Stimulated activated CD4-positive, alpha-beta T cell treated with anti-CD3 and anti-CD28 coated beads, Interleukin-4, amount 100 ng/mL, for 48 hours (primary cell): ENCODE measurements around the gene KDELR1.
"Not testable (repeated sequence)": the region's sequence is repeated elsewhere in the genome, so short reads cannot be mapped to it uniquely, and the experiment has no call there.

Experiments used
- DNase-seq, 2 donors: peaks; one replicate each; pipeline ENCODE4 v3.0.0-alpha.2; 2020; ENCODE audit warnings: low read depth in 2 of 2

The KDELR1 gene

DNA sequence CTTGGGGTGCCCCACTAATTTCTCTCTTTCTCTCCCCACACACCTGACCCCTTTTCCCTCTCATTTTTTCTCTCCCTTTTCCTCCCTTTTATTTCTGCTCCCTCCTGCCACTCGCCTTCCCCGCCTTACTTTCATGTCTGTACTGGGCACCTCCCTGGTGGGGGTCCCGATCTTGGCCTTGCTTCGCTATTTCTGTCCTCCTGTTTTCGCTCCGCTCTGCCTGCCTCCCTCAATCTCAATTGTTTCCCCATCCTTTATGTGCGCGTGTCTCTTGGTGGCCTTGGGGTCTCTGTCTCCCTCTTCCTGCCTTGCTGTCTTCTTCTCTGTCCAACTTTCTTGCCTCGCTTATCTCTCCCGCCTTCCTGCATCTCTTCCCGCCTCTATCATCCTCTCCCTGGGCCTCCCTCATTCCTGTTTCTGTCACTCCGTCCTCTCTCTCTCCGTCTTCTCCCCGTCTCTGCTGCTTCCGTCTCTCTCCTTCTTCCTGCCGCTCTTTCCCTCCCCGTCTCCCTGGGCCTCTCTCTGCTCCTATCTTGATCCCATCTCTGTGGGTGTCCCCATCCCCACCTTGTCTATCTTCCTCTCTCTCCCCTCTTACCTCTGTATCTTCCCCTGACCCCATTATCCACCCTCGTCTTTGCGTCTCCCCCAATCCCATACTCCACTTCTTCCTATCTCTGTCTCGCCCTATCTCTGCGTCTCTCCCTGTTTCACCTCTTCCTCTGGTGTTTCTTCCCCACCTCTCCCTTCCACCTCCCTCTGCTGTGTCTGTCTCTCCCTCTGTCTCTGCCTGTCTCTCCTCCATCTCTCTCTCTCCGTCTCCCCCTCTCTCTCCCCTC, 6.1 kb upstream of the KDELR1 start:
- no peak for DNase-seq

DNA sequence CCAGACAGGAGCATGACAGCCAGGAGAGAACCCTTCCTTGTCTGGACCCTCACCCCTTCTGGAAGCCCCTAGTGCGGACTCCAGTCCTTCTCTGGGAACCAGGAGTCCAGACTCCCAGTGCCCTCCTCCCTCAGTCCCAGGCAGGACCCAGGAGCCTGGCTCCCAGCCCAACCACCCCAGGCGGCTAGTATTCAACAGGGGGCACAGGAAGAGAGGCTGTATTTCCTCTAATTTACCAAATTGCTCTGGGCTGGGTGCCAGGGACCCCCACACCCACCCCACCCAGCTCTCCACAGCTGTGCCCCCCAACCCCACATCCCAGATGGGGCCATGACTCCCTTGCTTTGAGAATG, 5.4 kb upstream of the KDELR1 start:
- no peak for DNase-seq

DNA sequence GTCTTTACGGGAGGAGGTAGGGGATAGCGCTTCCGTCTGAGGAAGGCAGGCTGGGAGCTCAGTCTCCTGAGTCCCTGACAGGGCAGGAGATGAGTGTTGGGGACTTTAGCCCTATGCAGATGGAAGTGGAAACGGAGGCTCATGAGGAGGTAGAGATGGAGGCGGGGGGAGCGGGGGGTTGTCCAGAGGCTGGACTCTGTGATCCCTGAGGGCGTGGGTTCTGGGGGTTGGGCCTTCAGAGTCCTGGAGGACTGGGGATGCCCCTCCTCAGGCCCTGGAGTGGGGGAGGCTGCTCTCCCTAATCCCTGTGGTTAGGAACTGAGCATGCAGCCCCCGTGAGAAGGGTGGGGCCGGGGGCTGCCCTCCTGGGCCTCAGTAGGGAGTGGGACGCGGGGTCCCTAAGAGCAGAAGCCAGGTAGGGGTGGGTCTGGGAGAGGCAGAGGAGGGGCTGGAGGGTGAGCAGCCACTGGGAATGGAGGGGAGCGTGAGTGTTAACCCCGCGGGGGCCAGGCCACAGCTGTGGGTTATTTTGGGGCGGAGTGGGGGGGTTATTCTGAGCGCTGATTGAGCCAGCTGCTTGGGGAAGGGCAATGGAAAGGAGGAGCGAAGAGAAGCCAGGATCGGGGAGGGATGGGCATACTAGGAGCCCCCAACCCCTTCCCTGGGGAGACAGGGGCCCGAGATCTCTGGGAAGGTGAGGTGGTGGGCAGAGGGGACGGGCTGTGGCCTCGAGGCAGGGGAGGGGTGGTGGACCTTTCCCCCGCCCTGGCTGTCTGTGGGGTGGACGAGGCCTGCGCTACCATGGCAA, 4.9 kb upstream of the KDELR1 start:
- DNase-seq, result no peak

DNA sequence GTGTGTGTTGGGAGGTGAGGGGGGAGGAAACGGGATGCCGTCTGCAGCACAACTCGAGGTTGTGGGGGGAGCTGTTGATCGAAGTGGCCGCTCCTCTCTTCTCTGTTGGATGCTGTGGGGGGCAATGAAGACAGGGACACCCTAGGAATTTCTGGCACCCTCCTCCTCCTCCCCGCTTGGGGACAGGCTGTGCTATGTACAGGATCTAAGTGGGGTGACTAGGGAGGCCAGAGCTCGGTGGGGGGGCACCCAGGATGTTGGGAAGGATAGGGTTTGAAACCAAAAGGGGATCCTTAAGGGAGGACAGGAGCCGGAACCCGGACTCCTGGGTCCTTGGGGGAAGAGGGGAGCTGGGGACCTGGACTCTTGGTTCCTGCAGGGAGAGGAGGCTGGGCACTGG, 4.1 kb upstream of the KDELR1 start:
- no peak for DNase-seq

DNA sequence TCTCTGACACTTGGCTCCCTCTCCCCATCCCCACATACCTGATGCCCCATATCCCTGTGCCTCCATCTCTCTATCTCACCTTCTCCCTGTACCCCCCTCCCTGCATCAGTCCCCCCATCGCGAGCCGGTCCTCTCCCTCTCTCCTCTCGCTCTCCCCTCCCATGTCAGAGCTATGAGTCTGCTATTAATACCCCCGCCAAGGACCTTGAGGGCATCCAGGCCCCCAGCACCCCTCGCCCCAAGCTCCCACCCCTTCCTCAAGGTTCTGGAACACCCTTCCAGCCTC, 3.8 kb upstream of the KDELR1 start:
- no peak for DNase-seq

DNA sequence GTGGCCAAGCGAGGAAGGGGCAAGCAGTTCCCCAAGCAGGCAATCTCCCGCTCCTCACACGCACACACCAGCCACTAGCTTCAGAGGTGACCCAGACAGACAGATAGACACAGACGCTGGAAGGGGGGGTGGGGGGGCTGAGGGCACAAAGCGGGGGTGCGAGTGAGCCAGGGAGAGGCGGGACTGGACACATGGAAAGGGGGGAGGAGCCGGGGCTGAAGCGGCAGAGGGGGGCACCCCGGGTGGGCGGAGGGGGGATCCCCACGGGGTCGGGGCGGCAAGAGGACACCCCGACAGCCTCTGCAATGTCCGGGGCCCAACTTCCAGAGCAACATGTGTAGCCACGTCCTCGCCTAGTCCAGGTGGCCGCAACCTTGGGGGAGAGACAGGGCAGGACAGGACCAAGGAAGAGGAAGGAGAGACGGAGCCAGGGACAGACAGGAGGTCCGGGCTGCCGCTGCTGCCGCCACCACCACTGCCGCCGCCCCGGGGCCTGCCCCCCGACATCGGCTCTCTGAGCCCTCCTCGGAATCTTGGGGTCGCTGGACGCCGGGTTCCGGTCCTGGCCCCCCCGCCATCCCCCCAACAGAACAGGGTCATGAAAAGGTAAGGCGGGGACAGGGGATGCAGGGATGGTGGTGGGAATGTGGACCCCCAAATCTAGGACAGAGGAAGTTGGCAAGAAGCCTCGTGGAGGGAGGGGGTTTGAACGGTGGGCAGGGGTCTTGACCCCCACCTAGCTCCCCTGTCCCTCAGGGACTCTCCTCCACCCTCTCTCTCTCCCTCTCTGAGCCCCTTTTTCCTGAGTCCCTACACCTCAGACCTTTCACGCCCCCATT, 3.2 kb upstream of the KDELR1 start:
- no peak for DNase-seq

DNA sequence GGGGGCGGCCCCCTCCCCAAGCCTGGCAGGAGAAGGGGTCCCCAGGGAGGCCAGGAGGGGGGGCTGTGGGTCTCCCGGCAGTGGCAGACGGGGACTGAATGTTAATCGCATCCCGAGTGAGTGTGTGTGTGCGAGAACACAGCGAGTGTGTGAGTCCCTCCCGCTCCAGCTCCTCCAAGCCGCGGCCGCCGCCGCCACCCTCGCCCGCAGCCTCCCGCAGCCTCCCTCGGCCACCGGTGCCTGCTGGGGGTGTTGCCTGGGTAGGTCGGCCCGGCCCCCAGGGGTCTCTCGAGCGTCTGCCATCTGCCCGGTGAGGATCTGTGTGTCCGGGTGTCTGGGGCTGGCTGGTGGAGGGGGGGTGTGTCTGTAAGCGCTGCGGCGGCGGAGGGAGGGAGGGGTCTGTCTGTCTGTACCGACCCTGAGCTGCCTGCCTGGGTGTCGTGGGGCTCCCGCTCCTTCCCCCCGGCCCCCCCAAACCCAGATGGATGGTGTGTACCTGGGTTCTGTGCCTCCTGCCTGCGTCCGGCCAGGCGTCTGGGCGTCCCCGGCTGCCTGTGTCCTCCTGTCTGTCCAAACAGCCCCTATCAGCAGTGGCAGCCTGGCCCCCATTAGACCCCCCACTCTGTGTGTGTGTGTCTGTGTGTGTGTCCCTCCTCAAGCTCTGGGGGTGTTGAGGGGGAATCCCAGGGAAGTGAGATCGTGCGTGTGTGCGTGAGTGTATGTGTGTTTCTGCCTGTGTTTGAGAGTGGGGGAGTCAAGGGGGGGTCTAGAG, 2.4 kb upstream of the KDELR1 start, which contains the start of gene GRIN2D:
GRIN2D (plus strand) TSS at position 110 of the 772 bp plus-strand sequence. CDS start 4,725 bp downstream, outside the sequence.
- no peak for DNase-seq

DNA sequence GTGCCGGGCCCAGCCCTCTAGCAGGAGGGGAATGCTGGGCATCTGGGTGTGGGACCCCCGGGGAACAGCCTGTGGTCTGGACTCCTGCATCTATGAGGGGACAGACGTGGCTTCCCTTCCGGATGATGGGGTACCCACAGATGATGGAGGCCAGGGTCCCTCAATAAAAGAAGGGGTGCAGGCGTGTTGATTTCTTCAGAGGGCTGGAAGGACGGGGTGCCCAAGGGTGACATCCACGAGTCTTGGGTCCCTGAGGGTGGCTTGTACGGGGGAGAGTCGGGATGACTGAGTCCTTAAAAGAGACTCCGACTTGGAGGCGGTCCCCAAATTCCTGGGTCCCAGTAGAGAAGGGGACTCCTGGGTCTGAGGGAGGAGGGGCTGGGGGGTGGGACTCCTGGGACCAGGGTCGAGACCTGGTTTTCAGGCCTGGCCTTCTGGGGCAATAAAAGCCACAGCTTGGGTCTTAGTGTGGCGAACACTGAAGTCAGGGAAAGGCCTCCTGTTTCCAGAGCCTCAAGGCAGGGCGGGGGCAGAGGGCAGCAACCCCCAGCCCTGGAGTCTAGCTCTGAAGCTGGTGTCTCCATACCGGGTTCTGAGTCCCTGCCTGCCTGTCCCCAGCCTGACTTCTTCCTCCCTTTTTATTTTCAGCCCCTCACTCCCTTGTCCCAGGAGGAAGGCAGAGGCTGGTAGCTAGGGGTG, 1.7 kb upstream of the KDELR1 start:
- no peak for DNase-seq

DNA sequence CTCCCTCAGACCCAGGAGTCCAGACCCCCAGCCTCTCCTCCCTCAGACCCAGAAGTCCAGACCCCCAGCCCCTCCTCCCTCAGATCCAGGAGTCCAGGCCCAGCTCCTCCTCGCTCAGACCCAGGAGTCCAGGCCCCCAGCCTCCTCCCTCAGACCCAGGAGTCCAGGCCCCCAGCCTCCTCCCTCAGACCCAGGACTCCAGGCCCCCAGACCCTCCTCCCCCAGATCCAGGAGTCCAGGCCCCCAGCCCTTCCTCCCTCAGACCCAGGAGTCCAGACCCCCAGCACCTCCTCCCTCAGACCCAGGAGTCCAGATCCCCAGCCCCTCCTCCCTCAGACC, 624 bp upstream of the KDELR1 start:
- not testable (repeated sequence) for DNase-seq

DNA sequence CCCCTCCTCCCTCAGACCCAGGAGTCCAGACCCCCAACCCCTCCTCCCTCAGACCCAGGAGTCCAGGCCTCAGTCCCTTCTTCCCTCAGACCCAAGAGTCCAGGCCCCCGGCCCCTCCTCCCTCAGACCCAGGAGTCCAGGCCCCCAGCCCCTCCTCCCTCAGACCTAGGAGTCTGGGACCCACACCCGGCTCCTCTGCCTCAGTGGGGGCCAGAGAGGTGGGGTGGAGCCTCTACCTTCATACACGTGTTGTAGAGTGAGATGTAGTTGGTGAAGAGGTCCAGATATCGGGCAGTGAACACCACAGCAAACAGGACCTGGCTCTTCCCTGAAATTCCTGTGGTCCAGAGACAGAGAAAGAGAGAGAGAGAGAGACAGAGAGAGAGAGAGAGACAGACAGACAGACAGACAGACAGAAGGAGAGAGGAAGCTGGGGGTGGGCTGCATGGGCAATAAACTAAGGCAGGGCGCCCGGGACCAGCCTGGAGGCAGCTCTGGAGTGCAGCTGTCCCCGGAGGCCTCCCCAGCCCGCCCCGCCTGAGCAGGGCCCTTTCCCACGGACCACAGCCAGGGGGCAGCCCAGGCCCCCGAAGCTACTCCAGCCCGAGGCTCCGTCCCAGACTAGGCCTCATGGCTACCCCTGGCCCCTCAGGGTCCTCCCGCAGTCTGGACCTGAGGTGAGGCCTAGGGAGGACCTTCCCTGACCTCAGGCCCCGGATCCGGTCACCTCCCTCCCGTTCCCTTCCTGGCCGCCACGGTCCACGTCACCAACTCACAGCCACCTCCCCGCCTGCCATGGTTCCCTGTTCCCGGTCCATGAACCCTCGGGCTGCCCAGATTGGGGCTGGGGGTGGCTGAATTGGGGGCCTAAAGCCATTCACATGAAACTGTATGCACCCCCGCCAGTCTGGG, 907 bp downstream of the KDELR1 start:
- peak; percentile 46 to 51 for DNase-seq

DNA sequence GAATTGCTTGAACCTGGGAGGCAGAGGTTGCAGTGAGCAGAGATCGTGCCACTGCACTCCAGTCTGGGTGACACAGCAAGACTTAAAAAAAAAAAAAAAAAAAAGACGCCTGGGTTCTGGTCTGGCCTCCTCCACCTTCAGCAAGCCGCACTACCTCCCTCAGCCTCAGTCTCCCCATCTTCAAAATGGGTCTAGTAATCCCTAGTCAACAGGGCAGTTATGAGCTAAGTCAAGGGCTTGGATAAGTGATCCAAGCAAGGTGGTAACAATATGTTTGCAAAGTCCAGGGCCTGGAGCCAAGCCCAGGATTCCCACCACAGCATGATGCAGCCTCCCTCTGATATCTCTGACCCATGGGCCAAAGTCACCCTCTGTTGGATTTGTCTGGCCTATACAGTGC, 4.4 kb downstream of the KDELR1 start:
- no peak for DNase-seq

DNA sequence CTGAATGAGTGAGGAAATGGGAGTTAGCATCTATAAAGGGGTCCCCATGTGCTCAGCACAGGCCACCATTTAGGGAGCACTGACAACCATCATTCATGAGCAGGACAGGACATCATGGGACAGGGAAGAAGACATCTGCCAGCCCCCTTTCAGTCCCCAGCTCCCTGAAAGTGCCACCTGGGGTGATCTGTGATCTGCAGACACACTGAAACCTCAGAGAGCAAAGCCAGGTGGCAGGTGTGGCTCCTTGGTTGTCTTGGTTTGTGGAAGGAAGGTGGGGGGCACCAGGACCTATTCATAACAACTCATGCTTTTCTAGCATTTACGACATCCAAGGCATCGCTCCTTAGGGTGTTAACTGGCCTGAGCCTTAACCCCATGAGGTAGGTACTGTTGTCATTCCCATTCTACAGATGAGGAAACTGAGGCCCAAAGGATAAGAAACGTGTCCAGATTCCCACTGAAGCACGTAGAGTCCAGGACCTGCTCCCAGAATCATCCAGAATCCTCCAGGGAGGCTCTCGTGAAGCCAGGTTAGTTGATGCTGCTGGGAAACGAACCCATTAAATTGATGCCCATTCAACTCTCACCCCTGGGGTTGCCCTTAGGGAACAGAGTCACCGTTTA, 5.8 kb downstream of the KDELR1 start:
- no peak for DNase-seq

DNA sequence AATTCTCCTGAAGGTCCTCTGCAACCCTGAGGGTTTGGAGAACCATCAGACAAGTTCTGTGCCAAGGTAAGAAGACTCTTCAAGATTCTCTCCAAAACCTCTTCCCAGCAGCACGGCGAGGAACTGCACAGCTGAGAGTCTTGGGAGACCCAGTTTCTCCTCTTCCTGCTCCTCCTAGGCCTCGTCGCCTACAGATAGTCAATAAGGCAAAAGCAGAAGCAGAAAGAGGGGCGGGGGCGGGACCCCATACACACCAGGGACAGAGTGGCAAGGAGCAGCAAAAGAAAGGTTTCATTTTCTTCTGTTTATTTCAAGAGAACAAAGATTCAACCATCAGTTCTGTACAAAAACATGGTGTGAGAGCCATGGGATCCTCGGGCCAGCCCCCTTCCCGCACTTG, 9.1 kb downstream of the KDELR1 start:
- no peak for DNase-seq

DNA sequence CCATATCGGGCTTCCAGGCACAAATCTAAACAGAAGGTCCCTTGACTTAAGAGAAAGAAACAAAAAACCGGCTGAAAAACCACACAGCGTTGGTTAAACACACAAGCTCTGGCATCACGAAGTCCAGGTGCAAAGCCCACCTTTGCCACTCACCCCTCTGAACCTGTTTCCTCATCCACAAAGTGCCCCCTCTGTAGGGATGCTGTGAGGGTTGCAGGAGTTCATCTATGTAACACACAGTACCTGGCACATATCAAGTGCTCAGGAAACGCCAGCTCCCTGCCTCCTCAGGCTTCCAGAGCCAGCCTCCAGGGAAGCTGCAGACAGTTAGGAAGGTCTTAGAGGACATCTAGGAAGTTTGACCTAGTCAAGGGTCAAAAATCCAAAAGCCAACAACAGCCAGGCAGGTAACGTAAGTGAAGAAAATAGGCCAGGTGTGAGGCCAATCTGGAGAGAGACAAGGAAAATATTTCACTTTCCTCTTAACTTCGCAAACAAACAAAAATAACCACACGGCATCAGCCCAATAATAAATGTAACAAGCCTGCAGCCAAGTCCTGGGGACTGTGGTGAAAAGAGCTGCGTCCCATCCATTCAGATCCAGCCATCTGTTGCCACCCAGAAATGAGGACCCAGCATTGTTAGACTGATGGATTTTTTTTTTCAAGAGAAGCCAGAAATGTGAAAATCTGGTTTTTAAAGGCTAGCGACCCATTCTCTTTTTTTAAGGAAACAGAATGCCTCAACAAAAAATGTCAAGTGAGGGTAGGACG, 10.0 kb downstream of the KDELR1 start:
- DNase-seq, result no peak

DNA sequence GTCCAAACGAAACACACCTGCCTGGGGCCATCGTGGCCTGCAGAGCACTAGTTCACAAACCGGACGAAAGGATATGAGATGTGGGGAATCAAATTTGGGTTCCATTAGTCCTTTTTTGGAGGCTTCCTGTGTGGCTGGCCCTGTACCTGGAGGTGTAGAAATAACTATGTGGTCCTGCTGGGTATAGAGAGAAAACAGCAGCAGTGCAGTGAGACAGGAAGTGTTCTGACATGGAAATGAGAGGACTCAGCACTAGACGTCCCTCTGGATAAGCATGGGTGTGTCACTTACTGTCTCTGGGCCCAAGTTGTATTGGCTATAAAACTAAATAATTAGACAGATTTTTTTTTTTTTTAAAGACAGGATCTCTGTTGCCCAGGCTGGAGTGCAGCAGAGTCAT, 12.3 kb downstream of the KDELR1 start:
- no peak for DNase-seq

DNA sequence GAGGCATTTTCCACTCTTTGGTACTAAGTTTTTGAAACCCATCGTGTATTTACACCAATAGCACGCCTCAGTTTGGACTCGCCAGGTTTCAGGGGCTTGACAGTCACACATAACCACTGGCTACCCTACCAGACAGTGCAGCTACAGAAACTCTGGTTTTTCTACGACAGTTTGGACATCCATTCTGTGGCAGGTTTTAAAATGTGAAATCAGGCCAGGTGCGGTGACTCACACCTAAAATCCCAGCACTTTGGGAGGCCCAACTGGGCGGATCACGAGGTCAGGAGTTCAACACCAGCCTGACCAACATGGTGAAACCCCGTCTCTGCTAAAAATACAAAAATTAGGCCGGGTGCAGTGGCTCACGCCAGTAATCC, 13.2 kb downstream of the KDELR1 start:
- no peak for DNase-seq

DNA sequence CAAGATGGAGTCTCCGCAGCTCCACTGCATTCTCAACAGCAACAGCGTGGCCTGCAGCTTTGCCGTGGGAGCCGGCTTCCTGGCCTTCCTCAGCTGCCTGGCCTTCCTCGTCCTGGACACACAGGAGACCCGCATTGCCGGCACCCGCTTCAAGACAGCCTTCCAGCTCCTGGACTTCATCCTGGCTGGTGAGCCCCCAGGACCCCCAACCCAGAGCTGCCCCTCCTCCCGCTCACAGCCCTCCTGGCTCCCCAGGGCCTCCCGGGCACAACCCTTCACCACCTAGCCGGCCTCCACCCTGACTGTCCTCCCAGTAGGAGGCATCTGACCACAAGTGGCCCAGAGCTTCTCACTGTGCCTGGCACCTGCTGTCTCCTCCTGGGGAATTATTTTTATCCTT, 17.8 kb downstream of the KDELR1 start:
- DNase-seq, result no peak

DNA sequence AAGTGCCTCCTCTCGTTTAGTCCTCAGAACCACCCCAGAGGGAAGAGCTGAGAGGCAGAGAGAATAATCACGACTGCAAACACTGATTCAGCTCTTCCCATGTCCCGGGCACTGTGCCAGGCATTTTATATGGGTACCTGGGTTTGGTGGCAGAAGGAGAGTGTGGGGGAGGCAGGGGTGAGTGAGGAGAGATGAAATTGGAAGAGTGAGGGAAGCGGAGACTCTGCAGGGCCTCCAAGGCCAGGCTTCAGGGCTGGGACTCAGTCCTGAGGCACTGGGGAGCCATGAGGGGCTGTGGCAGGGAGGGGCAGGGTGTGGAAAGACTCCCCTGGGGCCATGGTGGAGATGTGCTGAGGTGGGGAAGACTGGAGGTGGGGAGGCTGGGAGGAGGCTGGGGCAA, 18.4 kb downstream of the KDELR1 start:
- no peak for DNase-seq

DNA sequence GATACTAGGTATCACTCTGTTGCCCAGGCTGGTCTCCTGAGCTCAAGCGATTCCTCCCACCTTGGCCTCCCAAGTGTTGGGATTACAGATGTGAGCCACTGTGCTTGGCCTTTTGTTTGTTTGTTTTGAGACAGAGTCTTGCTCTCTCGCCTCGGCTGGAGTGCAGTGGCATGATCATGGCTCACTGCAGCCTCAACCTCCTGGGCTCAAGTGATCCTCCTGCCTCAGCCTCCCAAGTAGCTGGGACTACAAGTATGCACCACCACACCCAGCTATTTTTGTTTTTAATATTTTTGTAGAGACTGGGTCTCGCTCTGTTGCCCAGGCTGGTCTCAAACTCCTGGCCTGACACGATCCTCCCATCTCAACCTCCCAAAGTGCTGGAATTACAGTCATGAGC, 19.6 kb downstream of the KDELR1 start:
- DNase-seq, result not testable (repeated sequence)
